Caco-2 (cell line): ENCODE results near the gene FRAS1. TPM values are rescaled to one million over a fixed set of nuclear protein-coding genes. Genes with fewer than 3 reads are reported as not detected.

Experiments
- BruUV-seq: library from RNA; stranded (reverse); fragments of 400-500 nt; replicated peaks from 2 replicates; lab custom pipeline; 2021; lab: Mats Ljungman, UMichigan
- CTCF ChIA-PET: fragments of 300-600 bp; sonication (Branson Sonifier 250); formaldehyde crosslinking; loops from one replicate; lab custom pipeline; 2022; ENCODE audit warnings: antibody characterized with exemption; lab: Charles Lee
- POLR2A ChIA-PET: fragments of 300-600 bp; sonication (Branson Sonifier 250); formaldehyde crosslinking; loops from one replicate; lab custom pipeline; 2022; ENCODE audit warnings: antibody characterized with exemption; lab: Charles Lee
- DNase-seq, 2 experiments: peaks; one replicate each; pipeline versions ENCODE4 v3.0.0 to v3.0.0-alpha.2; 2020 to 2022
- H3K27me3 ChIP-seq: replicated peaks from 2 replicates; pipeline ENCODE4 v1.6.0; 2011; ENCODE audit warnings: low read length; ENCODE audit not compliant: control insufficient read depth, insufficient read depth
- H3K36me3 ChIP-seq: 2 replicates; pipeline ENCODE4 v1.5.1; 2011; ENCODE audit warnings: low read length; ENCODE audit not compliant: control insufficient read depth, insufficient read depth
- H3K4me1 ChIP-seq: fragments of 250-450 bp; sonication (Bioruptor Pico); 2 replicates; pipeline ENCODE4 v1.5.1; 2020; ENCODE audit warnings: mild to moderate bottlenecking
- H3K4me3 ChIP-seq: 2 replicates; pipeline ENCODE4 v1.5.1; 2011; ENCODE audit warnings: low read depth, mild to moderate bottlenecking, control low read depth, low read length
- H3K9me3 ChIP-seq: fragments of 250-450 bp; sonication (Bioruptor Pico); 2 replicates; pipeline ENCODE4 v1.5.1; 2020; ENCODE audit warnings: mild to moderate bottlenecking, moderate library complexity
- H3K27ac Mint-ChIP-seq: one replicate; pipeline ENCODE4 v1.8.0; 2022; ENCODE audit warnings: mixed read lengths; ENCODE audit not compliant: unreplicated experiment
- H3K27me3 Mint-ChIP-seq: one replicate; pipeline ENCODE4 v1.8.0; 2022; ENCODE audit warnings: mixed read lengths; ENCODE audit not compliant: insufficient read depth, unreplicated experiment
- H3K36me3 Mint-ChIP-seq: one replicate; pipeline ENCODE4 v1.8.0; 2022; ENCODE audit warnings: mild to moderate bottlenecking, mixed read lengths; ENCODE audit not compliant: insufficient read depth, unreplicated experiment
- H3K4me1 Mint-ChIP-seq: one replicate; pipeline ENCODE4 v1.8.0; 2022; ENCODE audit warnings: low read depth, mixed read lengths; ENCODE audit not compliant: unreplicated experiment
- H3K4me3 Mint-ChIP-seq: one replicate; pipeline ENCODE4 v1.8.0; 2022; ENCODE audit warnings: mild to moderate bottlenecking, moderate library complexity, mixed read lengths; ENCODE audit not compliant: unreplicated experiment
- H3K9me3 Mint-ChIP-seq: one replicate; pipeline ENCODE4 v1.8.0; 2022; ENCODE audit warnings: mixed read lengths; ENCODE audit not compliant: unreplicated experiment
- CTCF ChIP-seq, 2 experiments: fragments of 200-600 bp in 1 of 2; IDR thresholded peaks; 1 replicate in 1 of 2; 2 replicates in 1 of 2; pipeline versions ENCODE4 v1.5.1 to v1.8.0; 2011 to 2022; ENCODE audit warnings: antibody characterized with exemption in 1 of 2, control low read depth in 1 of 2, inconsistent platforms in 1 of 2, low read depth in 1 of 2, low read length in 1 of 2, mild to moderate bottlenecking in 1 of 2, moderate library complexity in 1 of 2; ENCODE audit not compliant: insufficient read depth in 1 of 2, severe bottlenecking in 1 of 2, unreplicated experiment in 1 of 2
- intact Hi-C: fragments of 100-400 bp; cut with micrococcal nuclease; formaldehyde crosslinking; loops from one replicate; pipeline ENCODE4 v1.10.0; 2022; ENCODE audit not compliant: unreplicated experiment
- total RNA-seq: library from RNA; stranded (reverse); gene quantifications from 2 replicates; pipeline ENCODE4 v1.2.3, GENCODE V29; 2022

Gene FRAS1
- total RNA-seq, 1 experiment from 2014 or later, result 40.8 TPM

GRCh38 chr4:78014889-78015886, 41.9 kb upstream of the FRAS1 start:
- POLR2A ChIA-PET, result no interaction called here
- Mint-ChIP-seq H3K4me1 (peaks cover 14% of the 10 kb centered on the region), H3K36me3 (no peaks in the 10 kb centered on the region), H3K9me3 (peaks cover 14% of the 10 kb centered on the region), H3K27ac (no peak overlapping the region), H3K27me3 (no peaks in the 10 kb centered on the region), H3K4me3 (no peak overlapping the region)
- peaks cover 11% of the 10 kb centered on the region for H3K9me3 ChIP-seq
- TF ChIP-seq CTCF (IDR thresholded peaks at IDR 0.05; ENCODE audit: insufficient read depth in 1 of 2, low read depth in 1 of 2, low read length in 1 of 2, severe bottlenecking in 1 of 2, unreplicated experiment in 1 of 2), result no peak
- no peaks in the 10 kb centered on the region for H3K4me1 ChIP-seq
- H3K4me3 ChIP-seq, result no peak overlapping the region
- H3K36me3 ChIP-seq, result no peaks in the 10 kb centered on the region
- CTCF ChIA-PET, result no interaction called here
- H3K27me3 ChIP-seq, result no peaks in the 10 kb centered on the region
- intact Hi-C loops, result no loop called here
- BruUV-seq, result no TSS peak
- no peak for DNase-seq

GRCh38 chr4:78018271-78019049, 38.7 kb upstream of the FRAS1 start:
- H3K27me3 ChIP-seq, result no peaks in the 10 kb centered on the region
- H3K9me3 Mint-ChIP-seq, result no peaks in the 10 kb centered on the region
- H3K36me3 ChIP-seq, result no peaks in the 10 kb centered on the region
- H3K4me1 ChIP-seq, result no peaks in the 10 kb centered on the region
- DNase-seq, result no peak
- no peak overlapping the region for H3K27ac Mint-ChIP-seq
- H3K36me3 Mint-ChIP-seq, result no peaks in the 10 kb centered on the region
- TF ChIP-seq CTCF (IDR thresholded peaks at IDR 0.05; ENCODE audit: insufficient read depth in 1 of 2, low read depth in 1 of 2, low read length in 1 of 2, severe bottlenecking in 1 of 2, unreplicated experiment in 1 of 2), result no peak
- POLR2A ChIA-PET, result no interaction called here
- BruUV-seq, result no TSS peak
- intact Hi-C loops, result no loop called here
- no peaks in the 10 kb centered on the region for H3K9me3 ChIP-seq
- peaks cover 14% of the 10 kb centered on the region for H3K4me1 Mint-ChIP-seq
- H3K4me3 ChIP-seq, result no peak overlapping the region
- no peaks in the 10 kb centered on the region for H3K27me3 Mint-ChIP-seq
- CTCF ChIA-PET, result interaction anchor here (0.6 kb wide), 1 partner anchor 201 kb away, joined by 3 read pairs; no protein-coding TSS in a partner anchor
- H3K4me3 Mint-ChIP-seq, result no peak overlapping the region

GRCh38 chr4:78019414-78019813, 37.7 kb upstream of the FRAS1 start:
- BruUV-seq, result no TSS peak
- intact Hi-C loops, result no loop called here
- ChIA-PET POLR2A (no interaction called here), CTCF (interaction anchor here (0.6 kb wide), 1 partner anchor 202 kb away, joined by 3 read pairs; no protein-coding TSS in a partner anchor)
- Mint-ChIP-seq H3K4me1 (peaks cover 13% of the 10 kb centered on the region), H3K27me3 (no peaks in the 10 kb centered on the region), H3K27ac (no peak overlapping the region), H3K36me3 (no peaks in the 10 kb centered on the region), H3K9me3 (no peaks in the 10 kb centered on the region), H3K4me3 (no peak overlapping the region)
- Histone ChIP-seq H3K36me3 (no peaks in the 10 kb centered on the region), H3K9me3 (no peaks in the 10 kb centered on the region), H3K4me1 (no peaks in the 10 kb centered on the region), H3K4me3 (no peak overlapping the region), H3K27me3 (no peaks in the 10 kb centered on the region)
- TF ChIP-seq CTCF (IDR thresholded peaks at IDR 0.05; ENCODE audit: insufficient read depth in 1 of 2, low read depth in 1 of 2, low read length in 1 of 2, severe bottlenecking in 1 of 2, unreplicated experiment in 1 of 2), result no peak
- DNase-seq, result no peak
